Stimulated activated naive B cell treated with anti-CD40 and anti-IgM and Interleukin-4, amounts not matched to agents 10 μg/mL and 1 μg/mL and 100 μg/mL, for 72 hours (primary cell): Measurements from ENCODE around the gene CCSER1.
"Not testable (repeated sequence)": the region's sequence is repeated elsewhere in the genome, so short reads cannot be mapped to it uniquely, and the experiment has no call there.

Experiments used
- ATAC-seq, 2 donors: fragments of 150-1000 bp; cut with Tn5 transposase; replicated peaks; 2 replicates each; pipeline ENCODE4 v1.10.0; 2021; ENCODE audit warnings: moderate library complexity in 1 of 2
- DNase-seq: peaks from one replicate; pipeline ENCODE4 v3.0.0; 2021
- H3K27ac Mint-ChIP-seq: one replicate; pipeline ENCODE4 v1.8.0; 2022; ENCODE audit warnings: mild to moderate bottlenecking, mixed read lengths
- H3K27me3 Mint-ChIP-seq, 2 donors: one replicate each; pipeline ENCODE4 v1.8.0; 2022; ENCODE audit warnings: mixed read lengths in 2 of 2
- H3K36me3 Mint-ChIP-seq, 2 donors: one replicate each; pipeline ENCODE4 v1.8.0; 2022; ENCODE audit warnings: mixed read lengths in 2 of 2, mild to moderate bottlenecking in 1 of 2
- H3K4me1 Mint-ChIP-seq, 2 donors: one replicate each; pipeline ENCODE4 v1.8.0; 2022; ENCODE audit warnings: mixed read lengths in 2 of 2, mild to moderate bottlenecking in 1 of 2
- H3K4me3 Mint-ChIP-seq, 2 donors: one replicate each; pipeline ENCODE4 v1.8.0; 2022; ENCODE audit warnings: mild to moderate bottlenecking in 2 of 2, mixed read lengths in 2 of 2, moderate library complexity in 1 of 2
- H3K9me3 Mint-ChIP-seq, 2 donors: one replicate each; pipeline ENCODE4 v1.8.0; 2022; ENCODE audit warnings: mixed read lengths in 2 of 2, mild to moderate bottlenecking in 1 of 2

Gene CCSER1

GRCh38 chr4:90318193-90318592, 191.0 kb downstream of the CCSER1 start:
- H3K27me3 Mint-ChIP-seq, result no peaks in the 10 kb centered on the region
- peaks cover 2 to 7% of the 10 kb centered on the region in 2 donors for H3K36me3 Mint-ChIP-seq
- ATAC-seq, result no peak
- H3K27ac Mint-ChIP-seq, result no peak overlapping the region
- no peak for DNase-seq
- peaks cover 0 to 2% of the 10 kb centered on the region in 2 donors for H3K9me3 Mint-ChIP-seq
- H3K4me1 Mint-ChIP-seq, result peaks cover 0 to 5% of the 10 kb centered on the region in 2 donors
- H3K4me3 Mint-ChIP-seq, result no peak overlapping the region

- DNase-seq, result no peak
- Mint-ChIP-seq H3K36me3 (peaks cover 4 to 6% of the 10 kb centered on the region in 2 donors), H3K4me1 (no peaks in the 10 kb centered on the region), H3K27ac (no peak overlapping the region), H3K9me3 (no peaks in the 10 kb centered on the region), H3K27me3 (no peaks in the 10 kb centered on the region), H3K4me3 (no peak overlapping the region)
- no peak for ATAC-seq
These were observed 201.4 kb downstream of the CCSER1 start for GRCh38 chr4:90328558-90328957.

- Mint-ChIP-seq H3K9me3 (no peaks in the 10 kb centered on the region), H3K27me3 (no peaks in the 10 kb centered on the region), H3K36me3 (peaks cover 4% of the 10 kb centered on the region in 2 donors), H3K4me1 (no peaks in the 10 kb centered on the region), H3K4me3 (no peak overlapping the region), H3K27ac (no peak overlapping the region)
- DNase-seq (no peak), ATAC-seq (no peak)
These were observed 203.4 kb downstream of the CCSER1 start for GRCh38 chr4:90330546-90330945.

DNA sequence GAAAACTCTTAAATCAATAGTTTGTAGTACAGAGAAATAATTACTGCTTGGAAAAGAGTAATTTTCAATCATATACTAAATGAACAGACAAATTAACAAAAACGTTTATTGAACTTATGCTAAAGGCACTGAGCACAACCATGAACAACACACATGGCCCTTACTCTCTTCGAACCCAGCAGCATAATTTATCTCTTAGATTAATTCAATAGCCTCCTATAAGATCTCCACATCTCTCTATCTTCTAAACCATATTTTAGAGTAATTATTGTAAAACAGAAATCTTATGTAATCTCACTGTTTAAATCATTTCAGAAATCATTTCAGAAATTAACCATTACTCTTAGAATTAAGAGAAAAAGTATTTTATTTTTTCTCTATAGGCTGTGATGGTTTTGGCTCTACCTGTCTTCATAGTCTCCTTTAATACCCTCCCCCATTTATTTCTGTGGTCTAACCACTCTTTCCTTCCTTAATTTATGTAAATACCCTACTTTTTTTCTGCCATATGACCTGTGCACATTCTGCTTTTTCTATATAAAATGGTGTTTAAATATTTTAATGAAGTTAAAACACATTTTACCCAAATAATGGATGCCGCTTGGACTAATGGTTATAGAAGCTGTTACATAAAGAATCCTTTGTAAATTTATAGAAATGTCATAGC, 218.5 kb downstream of the CCSER1 start:
- Mint-ChIP-seq H3K9me3 (peaks cover 2 to 4% of the 10 kb centered on the region in 2 donors), H3K27ac (no peak overlapping the region), H3K4me1 (no peaks in the 10 kb centered on the region), H3K4me3 (no peak overlapping the region), H3K36me3 (peaks cover 2 to 4% of the 10 kb centered on the region in 2 donors), H3K27me3 (no peaks in the 10 kb centered on the region)
- ATAC-seq (no peak), DNase-seq (no peak)

GRCh38 chr4:90349636-90350035, 222.4 kb downstream of the CCSER1 start:
- ATAC-seq, result no peak
- H3K27me3 Mint-ChIP-seq, result no peaks in the 10 kb centered on the region
- no peaks in the 10 kb centered on the region for H3K4me1 Mint-ChIP-seq

DNA sequence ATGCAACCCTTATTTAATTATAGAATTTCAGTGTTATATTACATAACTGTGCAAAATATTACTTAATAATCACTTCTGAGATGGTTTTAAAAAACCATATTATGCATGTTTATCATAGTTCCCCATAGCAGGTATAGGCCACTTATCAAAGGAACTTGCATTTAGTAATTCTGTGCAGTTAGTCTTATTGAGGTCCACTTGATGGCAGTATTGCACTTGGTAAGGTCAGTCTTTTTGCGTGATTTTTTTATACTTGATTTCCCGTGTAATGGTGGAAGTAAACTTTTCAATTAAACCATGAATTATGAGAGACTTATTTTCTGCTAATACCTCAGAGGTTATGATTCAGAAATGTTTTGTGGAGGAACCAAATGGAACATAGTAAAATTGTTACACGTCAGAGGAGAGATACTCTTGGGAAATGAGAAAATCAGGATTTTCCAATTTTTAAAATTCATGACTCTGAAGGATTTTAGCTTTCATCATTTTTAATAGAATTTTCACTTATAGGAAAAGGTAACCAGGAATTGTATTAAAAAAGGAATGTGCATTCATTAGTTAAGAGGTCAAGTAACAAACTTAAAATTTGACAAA, 230.0 kb downstream of the CCSER1 start:
- Mint-ChIP-seq H3K4me1 (peaks cover 0 to 2% of the 10 kb centered on the region in 2 donors), H3K27ac (no peak overlapping the region), H3K4me3 (no peak overlapping the region), H3K9me3 (no peaks in the 10 kb centered on the region), H3K36me3 (no peaks in the 10 kb centered on the region), H3K27me3 (no peaks in the 10 kb centered on the region)
- DNase-seq, result no peak
- ATAC-seq, result peak; percentile 49 to 57

More at GRCh38 chr4:90349636-90350035, 222.4 kb downstream of the CCSER1 start:
- Mint-ChIP-seq H3K27ac (no peak overlapping the region), H3K36me3 (peaks cover 2 to 4% of the 10 kb centered on the region in 2 donors), H3K4me3 (no peak overlapping the region), H3K9me3 (peaks cover 2 to 4% of the 10 kb centered on the region in 2 donors)
- no peak for DNase-seq

GRCh38 chr4:90375081-90375480, 247.9 kb downstream of the CCSER1 start:
- H3K4me3 Mint-ChIP-seq, result no peak overlapping the region

DNA sequence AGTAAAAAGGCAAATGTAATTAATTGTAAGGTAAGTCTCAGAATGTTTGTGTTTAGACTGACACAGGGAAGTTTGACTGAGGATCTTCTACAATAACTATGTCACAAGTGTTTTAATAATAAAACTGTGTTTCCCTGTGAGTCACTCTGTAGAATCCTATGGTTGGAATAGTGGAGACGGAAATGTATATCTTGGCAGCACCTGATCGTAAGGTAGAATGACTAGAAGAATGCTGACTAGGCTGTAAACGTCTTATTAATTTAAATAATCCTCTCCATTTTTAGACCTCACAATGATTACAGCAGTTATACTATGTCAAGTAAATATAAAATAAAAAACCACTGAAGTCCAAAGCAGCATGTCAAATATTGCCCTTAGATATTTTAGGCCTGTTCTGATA, 266.0 kb downstream of the CCSER1 start:
- Mint-ChIP-seq H3K4me1 (no peaks in the 10 kb centered on the region), H3K27ac (no peak overlapping the region), H3K36me3 (no peaks in the 10 kb centered on the region), H3K27me3 (no peaks in the 10 kb centered on the region), H3K9me3 (no peaks in the 10 kb centered on the region), H3K4me3 (no peak overlapping the region)
- ATAC-seq (no peak), DNase-seq (no peak)

More at GRCh38 chr4:90375081-90375480, 247.9 kb downstream of the CCSER1 start:
- H3K27ac Mint-ChIP-seq, result no peak overlapping the region
- H3K9me3 Mint-ChIP-seq, result no peaks in the 10 kb centered on the region
- H3K4me1 Mint-ChIP-seq, result no peaks in the 10 kb centered on the region
- ATAC-seq, result no peak
- H3K27me3 Mint-ChIP-seq, result no peaks in the 10 kb centered on the region
- no peaks in the 10 kb centered on the region for H3K36me3 Mint-ChIP-seq
- DNase-seq, result no peak

- H3K4me1 Mint-ChIP-seq, result no peaks in the 10 kb centered on the region
- ATAC-seq, result no peak
- peaks cover 8 to 10% of the 10 kb centered on the region in 2 donors for H3K9me3 Mint-ChIP-seq
These were observed 276.6 kb downstream of the CCSER1 start for GRCh38 chr4:90403781-90404180.

DNA sequence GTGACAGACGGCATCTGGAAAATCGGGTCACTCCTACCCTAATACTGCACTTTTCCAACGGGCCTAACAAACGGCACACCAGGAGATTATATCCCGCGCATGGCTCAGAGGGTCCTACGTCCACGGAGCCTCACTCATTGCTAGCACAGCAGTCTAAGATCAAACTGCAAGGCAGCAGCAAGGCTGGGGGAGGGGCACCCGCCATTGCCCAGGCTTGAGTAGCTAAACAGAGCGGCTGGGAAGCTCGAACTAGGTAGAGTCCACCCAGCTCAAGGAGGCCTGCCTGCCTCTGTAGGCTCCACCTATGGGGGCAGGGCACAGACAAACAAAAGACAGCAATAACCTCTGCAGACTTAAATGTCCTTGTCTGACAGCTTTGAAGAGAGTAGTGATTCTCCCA, 280.7 kb downstream of the CCSER1 start:
- not testable (repeated sequence) for DNase-seq, H3K27me3 Mint-ChIP-seq, H3K4me1 Mint-ChIP-seq, H3K27ac Mint-ChIP-seq, ATAC-seq, H3K4me3 Mint-ChIP-seq
- Mint-ChIP-seq H3K36me3 (peaks cover 21 to 23% of the 10 kb centered on the region in 2 donors), H3K9me3 (peaks cover 14 to 15% of the 10 kb centered on the region in 2 donors)

More at GRCh38 chr4:90403781-90404180, 276.6 kb downstream of the CCSER1 start:
- DNase-seq, result no peak
- Mint-ChIP-seq H3K36me3 (peaks cover 21 to 28% of the 10 kb centered on the region in 2 donors), H3K27ac (no peak overlapping the region), H3K4me3 (no peak overlapping the region), H3K27me3 (no peaks in the 10 kb centered on the region)

DNA sequence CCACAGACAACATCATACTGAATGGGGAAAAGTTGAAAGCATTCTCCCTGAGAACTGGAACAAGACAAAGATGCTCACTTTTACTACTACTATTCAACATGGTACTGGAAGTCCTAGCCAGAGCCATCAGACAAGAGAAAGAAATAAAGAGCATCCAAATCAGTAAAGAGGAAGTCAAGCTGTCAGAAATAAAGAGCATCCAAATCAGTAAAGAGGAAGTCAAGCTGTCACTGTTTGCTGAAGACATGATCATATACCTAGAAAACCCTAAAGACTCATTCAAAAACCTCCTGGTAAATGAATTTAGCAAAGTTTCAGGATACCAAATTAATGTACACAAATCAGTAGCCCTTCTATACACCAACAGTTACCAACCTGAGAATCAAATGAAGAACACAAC, 285.6 kb downstream of the CCSER1 start:
- peaks cover 11% of the 10 kb centered on the region in 2 donors for H3K9me3 Mint-ChIP-seq
- not testable (repeated sequence) for ATAC-seq, H3K4me3 Mint-ChIP-seq, H3K27me3 Mint-ChIP-seq, H3K27ac Mint-ChIP-seq, DNase-seq, H3K36me3 Mint-ChIP-seq, H3K4me1 Mint-ChIP-seq

GRCh38 chr4:90415116-90415515, 287.9 kb downstream of the CCSER1 start:
- Mint-ChIP-seq H3K27ac (no peak overlapping the region), H3K4me3 (no peak overlapping the region), H3K9me3 (peaks cover 5 to 6% of the 10 kb centered on the region in 2 donors), H3K27me3 (no peaks in the 10 kb centered on the region), H3K36me3 (peaks cover 2 to 3% of the 10 kb centered on the region in 2 donors), H3K4me1 (no peaks in the 10 kb centered on the region)
- DNase-seq, result no peak
- ATAC-seq, result no peak

GRCh38 chr4:90419124-90419711, 292.0 kb downstream of the CCSER1 start:
- no peak for DNase-seq
- Mint-ChIP-seq H3K36me3 (no peaks in the 10 kb centered on the region), H3K4me3 (no peak overlapping the region), H3K27me3 (no peaks in the 10 kb centered on the region), H3K9me3 (no peaks in the 10 kb centered on the region), H3K4me1 (no peaks in the 10 kb centered on the region), H3K27ac (no peak overlapping the region)
- peak; percentile 61 to 66 for ATAC-seq

DNA sequence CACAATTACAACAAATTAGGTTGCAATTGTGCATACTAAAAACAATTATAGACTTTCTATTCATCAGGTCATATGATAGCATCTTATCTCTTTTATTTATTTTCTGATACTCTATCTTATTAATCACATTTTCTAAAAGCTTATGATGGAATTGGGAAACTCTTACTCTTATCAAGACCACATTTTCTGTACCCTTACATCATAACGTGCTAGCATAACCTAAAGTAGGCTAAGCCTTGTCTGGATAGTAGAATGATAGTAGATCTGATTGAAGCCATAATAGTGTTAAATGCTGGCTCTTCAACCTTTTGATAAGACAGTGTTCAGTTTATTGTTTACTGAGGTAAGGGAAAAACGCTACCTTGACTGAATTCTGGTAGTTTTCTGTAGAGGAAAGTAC, 294.0 kb downstream of the CCSER1 start:
- Mint-ChIP-seq H3K27ac (no peak overlapping the region), H3K36me3 (no peaks in the 10 kb centered on the region), H3K4me3 (no peak overlapping the region), H3K9me3 (no peaks in the 10 kb centered on the region), H3K4me1 (no peaks in the 10 kb centered on the region), H3K27me3 (no peaks in the 10 kb centered on the region)
- no peak for DNase-seq
- no peak for ATAC-seq

- H3K9me3 Mint-ChIP-seq, result no peaks in the 10 kb centered on the region
- DNase-seq (no peak), ATAC-seq (no peak)
- H3K4me1 Mint-ChIP-seq, result no peaks in the 10 kb centered on the region
- H3K27ac Mint-ChIP-seq, result no peak overlapping the region
- H3K36me3 Mint-ChIP-seq, result no peaks in the 10 kb centered on the region
- H3K27me3 Mint-ChIP-seq, result no peaks in the 10 kb centered on the region
- H3K4me3 Mint-ChIP-seq, result no peak overlapping the region
These were observed 298.7 kb downstream of the CCSER1 start for GRCh38 chr4:90425893-90426292.
